ENCODE results near the gene FAF1.

DNA sequence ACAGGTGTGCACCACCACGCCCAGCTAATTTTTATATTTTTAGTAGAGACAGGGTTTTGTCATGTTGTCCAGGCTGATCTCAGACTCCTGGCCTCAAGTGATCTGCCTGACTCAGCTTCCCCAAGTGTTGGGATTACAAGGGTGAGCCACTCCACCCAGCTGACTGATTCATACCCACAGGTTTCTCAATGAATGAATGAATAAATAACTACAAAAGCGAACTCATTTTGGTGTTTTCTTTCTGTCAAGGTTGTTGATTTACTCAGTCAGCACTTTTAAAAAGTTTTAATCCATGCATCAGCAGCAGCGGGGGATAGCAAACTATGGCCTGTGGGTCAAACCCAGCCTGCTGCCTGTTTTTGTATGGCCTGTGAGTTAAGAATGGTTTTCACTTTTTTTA is 217.5 kb downstream of the FAF1 start:
- no peak for TF ChIP-seq EP300 (IDR thresholded peaks at IDR 0.05; ENCODE audit: borderline replicate concordance)
- no peak for TF ChIP-seq TCF12 (IDR thresholded peaks at IDR 0.05; ENCODE audit: low read depth)
- no peak for TF ChIP-seq NFIC (IDR thresholded peaks at IDR 0.05)
- no peak for TF ChIP-seq FOXM1 (IDR thresholded peaks at IDR 0.05; ENCODE audit: borderline replicate concordance, low read depth)
- TF ChIP-seq, protein P1, sequence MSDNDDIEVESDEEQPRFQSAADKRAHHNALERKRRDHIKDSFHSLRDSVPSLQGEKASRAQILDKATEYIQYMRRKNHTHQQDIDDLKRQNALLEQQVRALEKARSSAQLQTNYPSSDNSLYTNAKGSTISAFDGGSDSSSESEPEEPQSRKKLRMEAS (IDR thresholded peaks at IDR 0.05): no peak
- TF ChIP-seq TAF1 (IDR thresholded peaks at IDR 0.05; ENCODE audit: low read depth): no peak
- no peak for TF ChIP-seq TEAD4 (IDR thresholded peaks at IDR 0.05)
- no peak for TF ChIP-seq EGR1 (IDR thresholded peaks at IDR 0.05)
- no peak for TF ChIP-seq YY1 (IDR thresholded peaks at IDR 0.05; ENCODE audit: low read depth)
- TF ChIP-seq, protein P2, sequence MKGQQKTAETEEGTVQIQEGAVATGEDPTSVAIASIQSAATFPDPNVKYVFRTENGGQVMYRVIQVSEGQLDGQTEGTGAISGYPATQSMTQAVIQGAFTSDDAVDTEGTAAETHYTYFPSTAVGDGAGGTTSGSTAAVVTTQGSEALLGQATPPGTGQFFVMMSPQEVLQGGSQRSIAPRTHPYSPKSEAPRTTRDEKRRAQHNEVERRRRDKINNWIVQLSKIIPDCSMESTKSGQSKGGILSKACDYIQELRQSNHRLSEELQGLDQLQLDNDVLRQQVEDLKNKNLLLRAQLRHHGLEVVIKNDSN (IDR thresholded peaks at IDR 0.05): no peak
- TF ChIP-seq CREB1 (IDR thresholded peaks at IDR 0.05; ENCODE audit: low read depth): no peak
